ENCODE results near the gene VEGFA.

The VEGFA gene

GRCh38 chr6:43773980-43774775 is 4.2 kb downstream of the VEGFA start:
- no peak for DNase-seq

GRCh38 chr6:43774776-43775534 is 4.9 kb downstream of the VEGFA start:
- DNase-seq, result peak; percentile 61 to 63

GRCh38 chr6:43775535-43775885 is 5.5 kb downstream of the VEGFA start:
- no peak for DNase-seq

- DNase-seq, result no peak
These were observed 6.2 kb downstream of the VEGFA start for GRCh38 chr6:43776115-43776798.

- DNase-seq, result no peak
These were observed 7.1 kb downstream of the VEGFA start for GRCh38 chr6:43776799-43777776.

- no peak for DNase-seq
These were observed 8.3 kb downstream of the VEGFA start for GRCh38 chr6:43778131-43778855.

GRCh38 chr6:43778976-43779851 is 9.2 kb downstream of the VEGFA start:
- no peak for DNase-seq

GRCh38 chr6:43779852-43780236 is 9.8 kb downstream of the VEGFA start:
- DNase-seq, result no peak

GRCh38 chr6:43780293-43780692 is 10.3 kb downstream of the VEGFA start:
- no peak for DNase-seq

GRCh38 chr6:43780941-43781928 is 11.2 kb downstream of the VEGFA start:
- no peak for DNase-seq

- DNase-seq, result no peak
These were observed 12.1 kb downstream of the VEGFA start for GRCh38 chr6:43781941-43782704.

- DNase-seq, result no peak
These were observed 12.9 kb downstream of the VEGFA start for GRCh38 chr6:43782764-43783513.

- DNase-seq, result no peak
These were observed 14.2 kb downstream of the VEGFA start for GRCh38 chr6:43784049-43784855.

- DNase-seq, result no peak
These were observed 15.3 kb downstream of the VEGFA start for GRCh38 chr6:43785220-43785752.

GRCh38 chr6:43785904-43786303 is 15.9 kb downstream of the VEGFA start:
- DNase-seq, result no peak

- DNase-seq, result no peak
These were observed 16.8 kb downstream of the VEGFA start for GRCh38 chr6:43786664-43787329.
